T-helper 1 cell treated with Interleukin-12 subunit alpha and Interleukin-12 subunit beta and Interleukin-4 antibody, amounts not matched to agents 30 ng/mL and 1 ng/mL, for 36 hours (primary cell): ENCODE data around the gene CEND1. TPM values are rescaled to one million over a fixed set of nuclear protein-coding genes. Genes with fewer than 3 reads are reported as not detected.

ENCODE experiments used
- intact Hi-C: fragments of 100-400 bp; cut with micrococcal nuclease; formaldehyde crosslinking; loops from one replicate; pipeline ENCODE4 v1.15.1; 2024
- total RNA-seq: library from RNA; stranded (reverse); gene quantifications from 2 replicates; pipeline ENCODE4 v1.2.3, GENCODE V29; 2022

Gene CEND1
- total RNA-seq, 1 donor from 2014 or later: 4.1 TPM

- intact Hi-C loops: no loop called here
Measured at GRCh38 chr11:827897-828192, 38.0 kb upstream of the CEND1 start, which contains the start of gene CRACR2B. Gene CRACR2B (plus strand): TSS chr11:827919. CDS start chr11:828608, 689 bp downstream.

- intact Hi-C loops: no loop called here
Measured at GRCh38 chr11:827146-827896, 37.4 kb upstream of the CEND1 start.

- intact Hi-C loops: no loop called here
Measured at GRCh38 chr11:826836-827145, 36.9 kb upstream of the CEND1 start.

- intact Hi-C loops: no loop called here
Measured at GRCh38 chr11:826227-826621, 36.3 kb upstream of the CEND1 start.

- intact Hi-C loops: no loop called here
Measured at GRCh38 chr11:825366-826226, 35.7 kb upstream of the CEND1 start.

- intact Hi-C loops: no loop called here
Measured at GRCh38 chr11:824942-825341, 35.1 kb upstream of the CEND1 start.

- intact Hi-C loops: no loop called here
Measured at GRCh38 chr11:824292-824880, 34.5 kb upstream of the CEND1 start.

- intact Hi-C loops: no loop called here
Measured at GRCh38 chr11:823441-824291, 33.8 kb upstream of the CEND1 start.

- intact Hi-C loops: no loop called here
Measured at GRCh38 chr11:821512-822371, 31.9 kb upstream of the CEND1 start.

- intact Hi-C loops: loop anchor here (1.0 kb wide), 2 partner anchors 9 to 24 kb away; no protein-coding TSS in a partner anchor
Measured at GRCh38 chr11:820655-821511, 31.0 kb upstream of the CEND1 start.

- intact Hi-C loops: loop anchor here (1.0 kb wide), 5 partner anchors 10 to 23 kb away; partner anchors contain the start of genes PIDD1, POLR2L, RPLP2 and TSPAN4
Measured at GRCh38 chr11:819943-820649, 30.2 kb upstream of the CEND1 start.

- intact Hi-C loops: loop anchor here (1.0 kb wide), 3 partner anchors 10 to 23 kb away; partner anchors contain the start of genes PIDD1, POLR2L, RPLP2 and TSPAN4
Measured at GRCh38 chr11:819129-819931, 29.4 kb upstream of the CEND1 start.

- intact Hi-C loops: loop anchor here (1.0 kb wide), 3 partner anchors 9 to 24 kb away; partner anchors contain the start of genes PIDD1, POLR2L, RPLP2 and TSPAN4
Measured at GRCh38 chr11:818396-819128, 28.7 kb upstream of the CEND1 start, which contains the start of gene PNPLA2. Gene PNPLA2 (plus strand): TSS chr11:818914. CDS start chr11:819719, 805 bp downstream.

- intact Hi-C loops: no loop called here
Measured at GRCh38 chr11:816433-816779, 26.5 kb upstream of the CEND1 start.

- intact Hi-C loops: no loop called here
Measured at GRCh38 chr11:815675-816432, 26.0 kb upstream of the CEND1 start.

- intact Hi-C loops: no loop called here
Measured at GRCh38 chr11:813456-814096, 23.7 kb upstream of the CEND1 start.
